Right atrium auricular region (tissue), 2 donors: ENCODE measurements around the gene BPHL. TPM values are rescaled to one million over a fixed set of nuclear protein-coding genes. Genes with fewer than 3 reads are reported as not detected.

Experiments used
- DNase-seq: peaks from one replicate; pipeline ENCODE4 v3.0.0-alpha.2; 2019; ENCODE audit warnings: low spot score
- H3K27ac ChIP-seq, 2 donors: fragments of 200-600 bp; sonication (generic); 1 replicate in 1 of 2; 2 replicates in 1 of 2; pipeline ENCODE4 v1.5.1; 2016 to 2019
- H3K27me3 ChIP-seq, 2 donors: fragments of 200-600 bp; sonication (generic); one replicate each; pipeline versions ENCODE4 v1.5.1 to v1.6.0; 2017 to 2019
- H3K36me3 ChIP-seq: fragments of 200-600 bp; sonication (generic); one replicate; pipeline ENCODE4 v1.5.1; 2016
- H3K4me1 ChIP-seq, 2 donors: fragments of 200-600 bp; sonication (generic); one replicate each; pipeline versions ENCODE4 v1.5.1 to v1.6.0; 2017 to 2019
- H3K4me3 ChIP-seq, 2 donors: fragments of 200-600 bp; sonication (generic); 1 replicate in 1 of 2; 2 replicates in 1 of 2; pipeline ENCODE4 v1.5.1; 2017 to 2019; ENCODE audit warnings: mild to moderate bottlenecking in 1 of 2, moderate library complexity in 1 of 2
- H3K9me3 ChIP-seq, 2 donors: fragments of 200-600 bp; sonication (generic); one replicate each; pipeline ENCODE4 v1.5.1; 2019
- total RNA-seq, 2 donors: library from RNA; depleted of rRNA; stranded (reverse); fragments of >200 nt; gene quantifications; one replicate each; pipeline ENCODE4 v1.1.0, GENCODE V29; 2016
- TF ChIP-seq, protein P1 (sequence below), 2 donors: fragments of 200-600 bp; sonication (generic); IDR thresholded peaks; one replicate each; pipeline ENCODE4 v1.5.1; 2019; ENCODE audit warnings: antibody characterized with exemption in 2 of 2

Gene BPHL
- total RNA-seq, result 10 to 100 TPM in 1 of 2 donors, 1 to 10 TPM in 1; 5.4 to 10.6 TPM

DNA sequence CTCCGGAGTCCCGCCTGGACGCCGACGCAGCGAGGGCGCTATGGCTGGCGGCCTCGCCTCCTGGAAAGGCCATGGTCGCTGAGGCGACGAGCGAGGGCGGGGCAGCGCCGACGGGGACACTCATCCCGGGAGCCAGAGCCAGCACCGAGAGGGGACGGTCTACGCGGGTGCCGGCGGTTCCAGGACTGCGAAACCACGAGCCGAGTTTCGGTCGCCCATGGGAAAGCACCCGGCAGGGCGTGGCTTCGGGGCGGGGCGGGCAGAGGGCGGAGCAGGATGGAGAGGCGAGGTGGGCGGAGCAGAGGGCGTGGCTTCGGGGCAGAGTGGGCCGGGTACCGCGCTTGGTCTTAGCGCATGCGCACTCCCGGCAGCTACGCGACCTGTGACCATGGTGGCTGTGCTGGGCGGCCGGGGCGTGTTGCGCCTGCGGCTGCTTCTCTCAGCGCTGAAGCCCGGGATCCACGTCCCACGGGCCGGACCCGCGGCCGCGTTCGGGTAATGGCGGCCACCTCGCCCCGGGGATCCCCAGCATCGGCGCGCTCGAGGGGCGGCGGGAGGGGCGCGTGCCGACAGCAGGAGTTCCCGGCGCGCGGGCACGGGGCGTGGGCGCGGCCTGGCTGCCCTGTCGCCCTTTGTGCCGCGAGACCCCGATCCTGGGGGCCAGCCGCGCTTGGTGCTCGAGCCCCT lies at the start of gene BPHL:
BPHL (plus strand) TSS at position 359 of the 687 bp plus-strand sequence; CDS start at position 389, 30 bp downstream.
- Histone ChIP-seq H3K27ac (peak within 1 kb of the TSS; percentile 87 to 90), H3K4me1 (peaks cover 0 to 5% of the 10 kb centered on the region in 2 donors)

DNA sequence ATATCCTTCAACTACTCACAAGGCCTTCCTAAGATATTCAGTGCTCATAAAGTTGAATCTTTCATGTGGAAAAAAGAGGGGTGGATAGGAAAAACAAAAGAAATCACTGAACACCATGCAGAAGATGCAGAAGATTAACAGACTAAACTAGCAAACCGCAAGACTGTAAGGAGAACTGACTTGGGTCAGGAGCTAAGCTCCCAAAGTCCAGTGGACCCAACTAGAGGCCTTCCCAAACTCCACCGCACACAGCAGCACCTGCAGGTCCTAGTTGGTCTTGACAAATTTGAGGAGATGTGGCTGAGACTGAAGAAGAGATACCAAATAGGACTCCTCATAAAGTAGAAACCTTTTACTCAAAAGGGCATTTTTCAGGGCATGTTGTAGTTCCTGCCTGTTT lies 46.9 kb upstream of the BPHL start:
- no peak for DNase-seq
- H3K9me3 ChIP-seq, result no peaks in the 10 kb centered on the region
- peaks cover 0 to 39% of the 10 kb centered on the region in 2 donors for H3K4me1 ChIP-seq
- H3K27me3 ChIP-seq, result no peaks in the 10 kb centered on the region
- TF ChIP-seq, protein P1, sequence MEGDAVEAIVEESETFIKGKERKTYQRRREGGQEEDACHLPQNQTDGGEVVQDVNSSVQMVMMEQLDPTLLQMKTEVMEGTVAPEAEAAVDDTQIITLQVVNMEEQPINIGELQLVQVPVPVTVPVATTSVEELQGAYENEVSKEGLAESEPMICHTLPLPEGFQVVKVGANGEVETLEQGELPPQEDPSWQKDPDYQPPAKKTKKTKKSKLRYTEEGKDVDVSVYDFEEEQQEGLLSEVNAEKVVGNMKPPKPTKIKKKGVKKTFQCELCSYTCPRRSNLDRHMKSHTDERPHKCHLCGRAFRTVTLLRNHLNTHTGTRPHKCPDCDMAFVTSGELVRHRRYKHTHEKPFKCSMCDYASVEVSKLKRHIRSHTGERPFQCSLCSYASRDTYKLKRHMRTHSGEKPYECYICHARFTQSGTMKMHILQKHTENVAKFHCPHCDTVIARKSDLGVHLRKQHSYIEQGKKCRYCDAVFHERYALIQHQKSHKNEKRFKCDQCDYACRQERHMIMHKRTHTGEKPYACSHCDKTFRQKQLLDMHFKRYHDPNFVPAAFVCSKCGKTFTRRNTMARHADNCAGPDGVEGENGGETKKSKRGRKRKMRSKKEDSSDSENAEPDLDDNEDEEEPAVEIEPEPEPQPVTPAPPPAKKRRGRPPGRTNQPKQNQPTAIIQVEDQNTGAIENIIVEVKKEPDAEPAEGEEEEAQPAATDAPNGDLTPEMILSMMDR (IDR thresholded peaks at IDR 0.05), result no peak
- no peak overlapping the region for H3K4me3 ChIP-seq
- H3K36me3 ChIP-seq, result no peaks in the 10 kb centered on the region
- H3K27ac ChIP-seq, result no peak overlapping the region

More for the DNA sequence above, at the start of gene BPHL:
- H3K27me3 ChIP-seq, result no peaks in the 10 kb centered on the region
- peak; percentile 94 for DNase-seq
- peaks cover 14% of the 10 kb centered on the region for H3K36me3 ChIP-seq
- no peaks in the 10 kb centered on the region for H3K9me3 ChIP-seq
- TF ChIP-seq, protein P1 (IDR thresholded peaks at IDR 0.05), result peak in 1 of 2 donors; percentile 35
- peak within 1 kb of the TSS; percentile 60 to 91 for H3K4me3 ChIP-seq

DNA sequence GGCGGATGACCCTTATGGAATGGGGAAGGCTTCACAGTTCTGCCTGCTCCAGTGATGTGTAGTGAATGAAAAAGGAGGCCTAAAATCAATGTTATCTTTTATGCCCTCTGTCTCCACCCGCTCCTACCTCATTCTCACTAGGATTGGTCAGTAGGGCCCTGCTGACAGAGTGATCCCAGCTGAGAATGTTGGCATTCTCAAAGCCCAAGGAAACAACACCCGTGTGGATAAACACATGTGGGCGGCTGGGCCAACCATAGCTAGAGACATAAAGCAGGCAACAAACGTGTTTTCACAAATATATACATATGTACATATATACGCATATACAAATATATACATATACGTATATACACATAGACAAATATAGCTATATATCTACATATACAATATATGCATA lies 45.7 kb upstream of the BPHL start:
- DNase-seq, result no peak
- Histone ChIP-seq H3K4me3 (no peak overlapping the region), H3K27ac (no peak overlapping the region), H3K36me3 (peaks cover 11% of the 10 kb centered on the region), H3K4me1 (peaks cover 0 to 33% of the 10 kb centered on the region in 2 donors), H3K27me3 (no peaks in the 10 kb centered on the region), H3K9me3 (no peaks in the 10 kb centered on the region)
- TF ChIP-seq, protein P1 (IDR thresholded peaks at IDR 0.05), result no peak

DNA sequence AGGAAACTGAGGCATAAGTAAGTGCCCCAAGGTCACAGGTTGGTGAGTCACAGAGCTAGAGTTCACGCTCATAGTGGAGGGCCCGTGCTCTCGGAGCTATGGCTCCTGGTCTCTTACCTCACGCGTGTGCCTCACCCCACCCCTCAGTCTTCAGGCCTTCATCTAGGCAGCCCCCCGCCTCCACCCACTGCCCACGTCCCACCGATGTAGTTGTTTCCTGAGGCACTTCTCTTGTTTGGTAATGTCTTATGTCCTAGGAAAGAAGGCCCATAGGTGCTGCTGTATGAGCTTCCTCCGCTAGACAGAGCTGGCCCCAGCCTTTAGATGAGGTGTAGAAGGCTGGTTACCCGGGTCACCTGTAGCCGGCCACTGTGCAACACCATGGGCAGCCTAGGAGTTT lies 45.1 kb upstream of the BPHL start:
- Histone ChIP-seq H3K4me3 (no peak overlapping the region), H3K27me3 (no peaks in the 10 kb centered on the region), H3K9me3 (no peaks in the 10 kb centered on the region), H3K27ac (no peak overlapping the region), H3K4me1 (peaks cover 0 to 32% of the 10 kb centered on the region in 2 donors), H3K36me3 (peaks cover 17% of the 10 kb centered on the region)
- TF ChIP-seq, protein P1 (IDR thresholded peaks at IDR 0.05), result no peak
- DNase-seq, result no peak

DNA sequence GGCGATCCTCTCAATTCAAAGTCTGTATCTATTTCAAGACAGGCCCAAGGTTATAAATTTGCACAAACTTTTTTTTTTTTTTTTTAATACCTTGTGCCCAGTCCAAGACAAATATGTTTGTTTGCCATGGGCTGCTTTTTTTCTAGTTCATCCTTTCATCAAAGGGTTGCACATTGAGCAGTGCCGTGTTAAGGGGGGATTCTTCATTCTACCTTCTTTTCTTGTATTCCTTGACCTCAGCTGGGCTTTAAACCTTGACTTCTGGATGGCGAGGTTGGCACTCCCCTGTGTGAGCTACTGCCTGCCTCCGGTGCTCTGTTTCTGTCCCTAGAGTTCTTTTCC lies 42.8 kb upstream of the BPHL start:
- no peak for DNase-seq
- Histone ChIP-seq H3K27ac (no peak overlapping the region), H3K4me1 (peaks cover 0 to 15% of the 10 kb centered on the region in 2 donors), H3K4me3 (no peak overlapping the region), H3K9me3 (no peaks in the 10 kb centered on the region), H3K36me3 (peaks cover 38% of the 10 kb centered on the region), H3K27me3 (no peaks in the 10 kb centered on the region)
- TF ChIP-seq, protein P1 (IDR thresholded peaks at IDR 0.05), result no peak

DNA sequence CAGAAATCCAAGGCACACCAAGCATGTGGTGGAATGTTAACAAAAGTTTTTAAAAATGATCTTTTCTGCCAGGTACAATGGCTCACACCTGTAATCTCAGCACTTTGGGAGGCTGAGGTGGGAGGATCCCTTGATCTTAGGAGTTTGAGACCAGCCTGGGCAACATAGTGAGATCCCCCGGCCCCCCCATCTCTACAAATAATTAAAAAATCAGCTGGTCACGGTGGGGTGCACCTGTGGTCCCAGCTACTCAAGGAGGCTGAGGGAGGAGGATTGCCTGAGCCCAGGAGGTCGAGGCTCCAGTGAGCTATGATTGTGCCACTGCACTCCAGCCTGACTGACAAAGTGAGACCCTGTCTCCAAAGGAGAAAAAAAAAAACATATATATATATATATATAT lies 42.2 kb upstream of the BPHL start:
- TF ChIP-seq, protein P1 (IDR thresholded peaks at IDR 0.05), result no peak
- H3K27me3 ChIP-seq, result no peaks in the 10 kb centered on the region
- peaks cover 44% of the 10 kb centered on the region for H3K36me3 ChIP-seq
- no peaks in the 10 kb centered on the region for H3K9me3 ChIP-seq
- no peak overlapping the region for H3K27ac ChIP-seq
- no peak overlapping the region for H3K4me3 ChIP-seq
- peaks cover 0 to 12% of the 10 kb centered on the region in 2 donors for H3K4me1 ChIP-seq
- no peak for DNase-seq
